Liver (tissue), 9 donors: Measurements from ENCODE around the gene FA2H. TPM values are rescaled to one million over a fixed set of nuclear protein-coding genes. Genes with fewer than 3 reads are reported as not detected.

ENCODE experiments used
- DNase-seq: peaks from one replicate; pipeline ENCODE4 v3.0.0-alpha.2; 2017; ENCODE audit warnings: low spot score
- H3K27ac ChIP-seq, 2 donors: one replicate each; pipeline ENCODE4 v1.7.0; 2013; ENCODE audit warnings: inconsistent platforms in 2 of 2, low read length in 2 of 2, control low read depth in 1 of 2, low read depth in 1 of 2, mild to moderate bottlenecking in 1 of 2
- H3K27me3 ChIP-seq, 4 donors: one replicate each; pipeline versions ENCODE4 v1.6.1 to v1.7.0; 2013; ENCODE audit warnings: low read length in 3 of 4, inconsistent platforms in 1 of 4, mild to moderate bottlenecking in 1 of 4, moderate library complexity in 1 of 4; ENCODE audit not compliant: control insufficient read depth in 4 of 4, insufficient read depth in 4 of 4
- H3K36me3 ChIP-seq, 4 donors: one replicate each; pipeline versions ENCODE4 v1.6.1 to v1.7.0; 2013; ENCODE audit warnings: low read length in 3 of 4, mild to moderate bottlenecking in 3 of 4, low read depth in 1 of 4, moderate library complexity in 1 of 4; ENCODE audit not compliant: control insufficient read depth in 4 of 4, insufficient read depth in 3 of 4
- H3K4me1 ChIP-seq, 4 donors: one replicate each; pipeline versions ENCODE4 v1.6.1 to v1.7.0; 2013; ENCODE audit warnings: low read length in 3 of 4, mild to moderate bottlenecking in 3 of 4, moderate library complexity in 1 of 4; ENCODE audit not compliant: control insufficient read depth in 4 of 4, insufficient read depth in 4 of 4
- H3K4me3 ChIP-seq, 3 donors: one replicate each; pipeline versions ENCODE4 v1.6.1 to v1.7.0; 2013; ENCODE audit warnings: low read length in 3 of 3, control low read depth in 1 of 3, low read depth in 1 of 3, mild to moderate bottlenecking in 1 of 3
- H3K9ac ChIP-seq, 2 donors: one replicate each; pipeline ENCODE4 v1.7.0; 2013; ENCODE audit warnings: low read length in 2 of 2, mild to moderate bottlenecking in 2 of 2, moderate library complexity in 2 of 2, control low read depth in 1 of 2, low read depth in 1 of 2
- H3K9me3 ChIP-seq, 4 donors: one replicate each; pipeline versions ENCODE4 v1.6.1 to v1.7.0; 2013; ENCODE audit warnings: low read length in 3 of 4; ENCODE audit not compliant: control insufficient read depth in 4 of 4
- FOXA1 ChIP-seq: IDR thresholded peaks from 2 replicates; pipeline ENCODE4 v1.6.1; 2016; ENCODE audit warnings: antibody characterized with exemption
- FOXA2 ChIP-seq: IDR thresholded peaks from 2 replicates; pipeline ENCODE4 v1.6.1; 2016; ENCODE audit warnings: antibody characterized with exemption
- GABPA ChIP-seq, 2 donors: IDR thresholded peaks in 1 of 2; conservative IDR thresholded peaks in 1 of 2; 2 replicates each; pipeline ENCODE4 v1.6.1; 2016; ENCODE audit warnings: antibody characterized with exemption in 2 of 2, mild to moderate bottlenecking in 1 of 2, moderate library complexity in 1 of 2
- HNF4A ChIP-seq, 2 donors: conservative IDR thresholded peaks; 2 replicates each; pipeline ENCODE4 v1.6.1; 2016; ENCODE audit warnings: antibody characterized with exemption in 2 of 2, mild to moderate bottlenecking in 2 of 2
- HNF4G ChIP-seq: IDR thresholded peaks from 2 replicates; pipeline ENCODE4 v1.6.1; 2016; ENCODE audit warnings: antibody characterized with exemption
- JUND ChIP-seq, 2 donors: IDR thresholded peaks; 2 replicates each; pipeline ENCODE4 v1.6.1; 2016; ENCODE audit warnings: antibody characterized with exemption in 2 of 2
- RAD21 ChIP-seq, 2 donors: IDR thresholded peaks; 2 replicates each; pipeline ENCODE4 v1.6.1; 2016; ENCODE audit warnings: antibody characterized with exemption in 2 of 2, mild to moderate bottlenecking in 2 of 2
- SP1 ChIP-seq: IDR thresholded peaks from 2 replicates; pipeline ENCODE4 v1.6.1; 2018; ENCODE audit warnings: antibody characterized with exemption, mild to moderate bottlenecking
- TAF1 ChIP-seq: conservative IDR thresholded peaks from 2 replicates; pipeline ENCODE4 v1.6.1; 2016; ENCODE audit warnings: antibody characterized with exemption, mild to moderate bottlenecking
- YY1 ChIP-seq: IDR thresholded peaks from 2 replicates; pipeline ENCODE4 v1.6.1; 2016; ENCODE audit warnings: antibody characterized with exemption, mild to moderate bottlenecking
- WGBS: extraction: QIAGEN DNeasy Blood & Tissue Kit; methylation state at CpG from one replicate; pipeline ENCODE4 v1.1.7; 2013; 5-methylcytosine and 5-hydroxymethylcytosine counted together
- polyA plus RNA-seq, 2 donors: library from polyadenylated mRNA; stranded (reverse) in 1 of 2; unstranded in 1 of 2; fragments of 200-250 nt in 1 of 2; fragments of >200 nt in 1 of 2; fragmentation: Nextera tagmentation in 1 of 2; extraction: Ambion mirVana in 1 of 2; gene quantifications; one replicate each; pipeline versions ENCODE4 v1.2.1 to v1.2.3, GENCODE V29; 2013 to 2015
- total RNA-seq, 2 donors: library from RNA; depleted of rRNA; stranded (reverse); fragments of >200 nt; gene quantifications; one replicate each; pipeline ENCODE4 v1.2.3, GENCODE V29; 2014
- TF ChIP-seq, protein P1 (sequence below): IDR thresholded peaks from 2 replicates; pipeline ENCODE4 v1.6.1; 2016; ENCODE audit warnings: antibody characterized with exemption
- TF ChIP-seq, protein P2 (sequence below): IDR thresholded peaks from 2 replicates; pipeline ENCODE4 v1.6.1; 2016; ENCODE audit warnings: antibody characterized with exemption
- TF ChIP-seq, protein P3 (sequence below): fragments of 150-350 bp; IDR thresholded peaks from 2 replicates; pipeline ENCODE4 v1.5.1; 2017; ENCODE audit warnings: improper control_type of control experiment, low read depth, low read length; ENCODE audit not compliant: missing input control
- donor health status: healthy.
- donor health status: healthy.
- donor health status: healthy.
- donor health status: healthy.
- donor health status: healthy.

Gene FA2H
- total and polyA plus RNA-seq, 4 donors, result 0.02 to 0.17 (median 0.14) TPM; not detected in 1

DNA sequence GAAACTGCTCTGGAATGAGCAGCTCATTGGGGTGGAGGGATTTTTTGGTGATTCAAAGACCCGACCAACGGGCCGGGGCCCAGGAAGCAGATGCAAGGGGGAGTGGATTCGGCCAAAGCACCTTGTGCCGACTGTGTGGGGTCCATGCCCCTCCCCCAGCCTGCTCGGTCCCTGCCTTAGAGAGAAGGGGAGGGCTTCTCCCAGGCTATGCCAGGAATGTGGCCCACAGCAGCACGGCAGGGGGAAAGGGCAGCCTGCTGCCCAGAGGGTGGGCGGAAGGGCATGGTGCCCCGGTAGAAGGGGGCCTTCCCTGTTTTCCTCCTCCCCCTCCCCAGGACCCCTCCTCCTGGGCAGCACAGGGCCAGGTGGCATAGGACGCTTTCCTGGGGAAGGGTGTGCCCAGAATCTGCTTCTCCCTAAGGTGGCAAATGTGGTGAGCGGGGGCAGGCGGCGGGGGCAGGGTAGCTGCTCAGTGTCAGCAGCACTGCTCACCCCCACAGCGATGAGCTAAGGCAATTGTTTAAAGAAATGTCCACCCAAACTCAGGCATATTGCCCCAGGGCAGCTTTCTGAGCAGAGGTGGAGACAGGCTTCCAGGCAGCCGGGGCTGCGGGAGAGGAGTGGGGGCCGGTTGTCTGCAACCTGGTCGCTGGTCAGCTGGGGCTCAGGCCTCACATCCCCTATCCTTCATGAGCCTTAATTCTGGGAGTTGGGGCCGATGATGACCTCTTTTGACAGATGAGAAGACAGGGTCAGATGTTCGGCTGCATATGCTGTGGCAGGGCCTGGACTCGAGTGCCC is 40.1 kb downstream of the FA2H start:
- Histone ChIP-seq H3K4me3 (no peak overlapping the region), H3K4me1 (no peaks in the 10 kb centered on the region), H3K27ac (no peak overlapping the region), H3K36me3 (no peaks in the 10 kb centered on the region), H3K9me3 (no peaks in the 10 kb centered on the region), H3K27me3 (peaks cover 0 to 4% (median 0%) of the 10 kb centered on the region in 4 donors), H3K9ac (no peak overlapping the region)
- no peak for DNase-seq
- TF ChIP-seq YY1 (no peak), HNF4G (no peak), FOXA2 (no peak), RAD21 (IDR thresholded peaks at IDR 0.05) (no peak)
- 71% methylated on average over 21 of the region's 21 CpGs for WGBS

DNA sequence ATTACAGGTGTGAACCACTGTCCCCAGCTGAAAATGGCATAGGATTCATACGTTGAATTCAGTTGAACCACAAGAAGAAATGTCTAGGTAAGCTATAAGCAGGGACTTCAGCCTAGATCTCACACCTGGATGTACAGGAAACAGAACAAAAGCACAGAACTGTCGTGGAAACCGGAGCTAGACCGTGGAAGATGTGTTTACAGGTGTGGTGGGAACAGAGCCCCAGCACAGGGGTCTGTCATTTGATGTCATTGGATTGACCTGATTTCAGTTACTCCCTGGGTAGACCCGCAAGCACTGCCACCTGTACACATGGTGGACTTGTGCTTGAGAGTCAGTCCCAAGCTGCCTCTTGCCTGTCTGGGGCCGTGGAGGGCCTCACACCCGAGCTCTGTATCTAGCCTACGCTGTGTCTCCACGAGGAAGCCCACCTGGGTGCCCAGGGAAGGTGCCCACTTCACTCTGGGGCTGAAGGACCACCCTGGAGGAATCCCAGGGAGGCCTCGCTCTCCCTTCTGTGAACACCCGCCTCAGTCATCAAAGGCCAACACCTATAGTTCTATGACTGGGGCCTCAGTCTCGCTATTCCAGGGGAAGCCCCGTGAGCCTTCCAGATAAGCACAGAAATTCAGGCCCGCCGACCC is 41.8 kb downstream of the FA2H start:
- Histone ChIP-seq H3K4me3 (no peak overlapping the region), H3K4me1 (no peaks in the 10 kb centered on the region), H3K9ac (no peak overlapping the region), H3K9me3 (no peaks in the 10 kb centered on the region), H3K27ac (no peak overlapping the region), H3K27me3 (peaks cover 0 to 4% (median 0%) of the 10 kb centered on the region in 4 donors), H3K36me3 (no peaks in the 10 kb centered on the region)
- WGBS, result 90% methylated on average over 15 of the region's 15 CpGs
- TF ChIP-seq TAF1 (no peak), FOXA1 (no peak), RAD21 (IDR thresholded peaks at IDR 0.05) (no peak), GABPA (IDR thresholded peaks at IDR 0.05 in 1 of 2, conservative IDR thresholded peaks at IDR 0.05 in 1 of 2) (no peak), SP1 (no peak), JUND (IDR thresholded peaks at IDR 0.05) (no peak), HNF4A (conservative IDR thresholded peaks at IDR 0.05) (no peak), FOXA2 (no peak), YY1 (no peak)
- TF ChIP-seq, protein P1, sequence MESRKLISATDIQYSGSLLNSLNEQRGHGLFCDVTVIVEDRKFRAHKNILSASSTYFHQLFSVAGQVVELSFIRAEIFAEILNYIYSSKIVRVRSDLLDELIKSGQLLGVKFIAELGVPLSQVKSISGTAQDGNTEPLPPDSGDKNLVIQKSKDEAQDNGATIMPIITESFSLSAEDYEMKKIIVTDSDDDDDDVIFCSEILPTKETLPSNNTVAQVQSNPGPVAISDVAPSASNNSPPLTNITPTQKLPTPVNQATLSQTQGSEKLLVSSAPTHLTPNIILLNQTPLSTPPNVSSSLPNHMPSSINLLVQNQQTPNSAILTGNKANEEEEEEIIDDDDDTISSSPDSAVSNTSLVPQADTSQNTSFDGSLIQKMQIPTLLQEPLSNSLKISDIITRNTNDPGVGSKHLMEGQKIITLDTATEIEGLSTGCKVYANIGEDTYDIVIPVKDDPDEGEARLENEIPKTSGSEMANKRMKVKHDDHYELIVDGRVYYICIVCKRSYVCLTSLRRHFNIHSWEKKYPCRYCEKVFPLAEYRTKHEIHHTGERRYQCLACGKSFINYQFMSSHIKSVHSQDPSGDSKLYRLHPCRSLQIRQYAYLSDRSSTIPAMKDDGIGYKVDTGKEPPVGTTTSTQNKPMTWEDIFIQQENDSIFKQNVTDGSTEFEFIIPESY, result no peak
- TF ChIP-seq, protein P2, sequence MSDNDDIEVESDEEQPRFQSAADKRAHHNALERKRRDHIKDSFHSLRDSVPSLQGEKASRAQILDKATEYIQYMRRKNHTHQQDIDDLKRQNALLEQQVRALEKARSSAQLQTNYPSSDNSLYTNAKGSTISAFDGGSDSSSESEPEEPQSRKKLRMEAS, result no peak
- TF ChIP-seq, protein P3, sequence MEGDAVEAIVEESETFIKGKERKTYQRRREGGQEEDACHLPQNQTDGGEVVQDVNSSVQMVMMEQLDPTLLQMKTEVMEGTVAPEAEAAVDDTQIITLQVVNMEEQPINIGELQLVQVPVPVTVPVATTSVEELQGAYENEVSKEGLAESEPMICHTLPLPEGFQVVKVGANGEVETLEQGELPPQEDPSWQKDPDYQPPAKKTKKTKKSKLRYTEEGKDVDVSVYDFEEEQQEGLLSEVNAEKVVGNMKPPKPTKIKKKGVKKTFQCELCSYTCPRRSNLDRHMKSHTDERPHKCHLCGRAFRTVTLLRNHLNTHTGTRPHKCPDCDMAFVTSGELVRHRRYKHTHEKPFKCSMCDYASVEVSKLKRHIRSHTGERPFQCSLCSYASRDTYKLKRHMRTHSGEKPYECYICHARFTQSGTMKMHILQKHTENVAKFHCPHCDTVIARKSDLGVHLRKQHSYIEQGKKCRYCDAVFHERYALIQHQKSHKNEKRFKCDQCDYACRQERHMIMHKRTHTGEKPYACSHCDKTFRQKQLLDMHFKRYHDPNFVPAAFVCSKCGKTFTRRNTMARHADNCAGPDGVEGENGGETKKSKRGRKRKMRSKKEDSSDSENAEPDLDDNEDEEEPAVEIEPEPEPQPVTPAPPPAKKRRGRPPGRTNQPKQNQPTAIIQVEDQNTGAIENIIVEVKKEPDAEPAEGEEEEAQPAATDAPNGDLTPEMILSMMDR, result no peak
- no peak for DNase-seq
